ENCODE data around the gene HOXA3. TPM values are rescaled to one million over a fixed set of nuclear protein-coding genes. Genes with fewer than 3 reads are reported as not detected.
A peak's percentile ranks its signal among the peaks of the same experiment; 100 is the strongest.

The HOXA3 gene
- 0.35 TPM in 1 of 2 replicates, not detected in the other for total RNA-seq (2011; cell fraction: chromatin; rRNA removed; ENCODE audit: low replicate concordance)
- total RNA-seq (2011; cell fraction: nucleolus; rRNA removed), result 0.17 TPM in 1 of 2 replicates, not detected in the other
- total RNA-seq (2011; cell fraction: nucleoplasm; rRNA removed), result not detected in 2 replicates
- total RNA-seq (2014; rRNA removed) (not detected in 2 replicates), total RNA-seq (2014; rRNA removed; fragmentation: Illumina TruSeq; extraction: Trizol) (not detected in 2 replicates), total RNA-seq (2015; rRNA removed; fragmentation: Illumina TruSeq; extraction: Trizol) (not detected in 2 replicates), total RNA-seq (2021) (0.04 and 0.18 TPM in 2 replicates), polyA plus RNA-seq (2011; rRNA removed) (0.13 TPM in 1 of 2 replicates, not detected in the other), polyA plus RNA-seq (2014; fragmentation: Illumina TruSeq; extraction: Trizol) (not detected in 2 replicates), polyA plus RNA-seq (2014; fragmentation: Nextera tagmentation; extraction: Ambion mirVana) (not detected), polyA plus RNA-seq (2014; rRNA removed) (not detected in 2 replicates), polyA minus RNA-seq (2011; rRNA and poly(A)+ RNA removed) (not detected in 2 replicates), Bru-seq, nascent RNA (percentile 19 among the genes with signal in this experiment), BruChase-seq, experiment 1, labeled RNA remaining after a 2-hour chase (percentile 8 among the genes with signal in this experiment), BruChase-seq, experiment 2, labeled RNA remaining after a 6-hour chase (percentile 11 among the genes with signal in this experiment)
- 0.06 TPM in 1 of 2 replicates, not detected in the other for polyA plus RNA-seq (2011; cell fraction: cytosol; rRNA removed)
- polyA plus RNA-seq (2011; cell fraction: nucleus; rRNA removed), result 0.78 TPM in 1 of 2 replicates, not detected in the other
- polyA plus RNA-seq (2012), result 0.03 TPM in 1 of 2 replicates, not detected in the other
- polyA minus RNA-seq (2011; cell fraction: cytosol; rRNA and poly(A)+ RNA removed), result not detected in 2 replicates
- polyA minus RNA-seq (2011; cell fraction: nucleus; rRNA and poly(A)+ RNA removed), result 0.54 TPM in 1 of 2 replicates, not detected in the other
- long read RNA-seq, experiment 1, result 0 reads
- long read RNA-seq, experiment 2, result 0 reads
- long read RNA-seq, experiment 3, result 0 reads

DNA sequence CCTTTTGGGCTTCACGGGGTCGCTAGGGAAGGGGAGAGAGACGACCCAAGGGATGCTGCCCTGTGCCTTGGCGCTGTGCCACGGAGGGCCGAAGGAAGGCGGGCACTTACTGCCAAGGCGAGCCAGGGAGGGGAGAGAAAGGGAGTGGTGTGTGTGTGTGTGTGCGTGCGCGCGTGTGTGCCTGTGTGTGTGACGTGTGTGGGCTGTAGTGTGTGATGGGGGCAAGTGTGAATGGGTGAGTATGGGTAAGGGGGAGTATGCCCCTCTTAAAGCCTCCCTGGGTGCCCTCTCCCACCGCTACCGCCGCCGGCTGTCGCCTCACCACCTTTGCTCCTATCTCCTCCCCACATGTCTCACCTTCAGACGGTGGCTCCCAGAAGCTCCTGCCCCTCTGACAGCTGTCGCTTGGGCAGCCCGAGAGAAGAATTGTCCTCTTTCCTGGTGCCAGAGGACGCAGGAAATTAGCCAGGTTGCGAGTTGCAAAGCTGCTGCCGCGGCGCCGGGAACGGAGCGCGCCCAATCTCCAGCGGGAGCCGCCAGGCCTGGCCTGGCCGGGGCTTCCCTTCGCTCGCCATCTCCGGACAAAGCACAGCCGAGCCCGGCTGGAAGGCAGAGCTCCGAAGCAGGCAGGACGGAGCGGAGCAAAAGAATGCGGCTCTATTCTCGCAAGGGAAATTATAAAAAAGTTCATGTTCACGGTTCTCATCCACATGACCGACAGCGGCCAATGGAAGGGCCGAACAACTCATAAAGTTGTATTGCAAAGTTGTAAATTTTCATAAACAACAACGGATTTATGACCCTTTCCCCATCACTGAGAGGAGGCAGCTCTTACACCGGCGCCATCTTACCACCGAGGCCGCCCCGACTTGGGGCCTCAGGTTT lies at the start of gene HOXA3:
Gene HOXA3, minus strand, starts transcription at position 653 of the 885 bp plus-strand sequence. CDS start 41,943 bp downstream, outside the sequence.
- peaks cover 46 to 90% of the 10 kb centered on the region in 2 experiments for H3K27me3 ChIP-seq (ENCODE audit: control insufficient read depth in 2 of 2, insufficient read depth in 2 of 2, low read length in 2 of 2)
- no peak for DNase-seq (ENCODE audit: extremely low read depth in 1 of 4, low spot score in 3 of 4)
- no peaks in the 10 kb centered on the region for H3K9me3 ChIP-seq (replicated peaks; ENCODE audit: control insufficient read depth, insufficient read depth, low read depth, low read length)
- no peaks in the 10 kb centered on the region for H3K9me1 ChIP-seq (ENCODE audit: control insufficient read depth, insufficient read depth, low read length)
- H3K4me2 ChIP-seq (ENCODE audit: insufficient read depth, low read length), result no peak within 1 kb of the TSS
- H3K9ac ChIP-seq (ENCODE audit: insufficient read depth in 1 of 2, low read depth in 2 of 2, low read length in 2 of 2), result no peak within 1 kb of the TSS
- ATAC-seq, result no peak
- ChIA-PET CTCF (ENCODE audit: low intra/inter-chr PET ratio) (interaction anchor here (0.7 kb wide), 1 partner anchor 234 kb away, joined by 3 read pairs; no protein-coding TSS in a partner anchor), POLR2A (no interaction called here)
- no peak within 1 kb of the TSS for H3K4me3 ChIP-seq
- WGBS (ENCODE audit: insufficient coverage, low coverage, missing lambda C conversion rate), result 8% methylated on average over 46 of the region's 53 CpGs
- H3K27ac ChIP-seq (ENCODE audit: extremely low read depth, low read depth, low read length), result no peak within 1 kb of the TSS; the same call in 2 of the 3 replicates
- intact Hi-C loops (cut with micrococcal nuclease) (no loop called here), in situ Hi-C loops (cut with MboI) (loop anchor here (25.0 kb wide), 3 partner anchors 640 to 1265 kb away; no protein-coding TSS in a partner anchor)
- H2AFZ ChIP-seq (ENCODE audit: low read depth, low read length), result no peak within 1 kb of the TSS
- H3K79me2 ChIP-seq (ENCODE audit: control insufficient read depth, insufficient read depth, low read length), result no peaks in the 10 kb centered on the region
- FAIRE-seq, result no peak
- no peaks in the 10 kb centered on the region for H3K36me3 ChIP-seq (ENCODE audit: control insufficient read depth, insufficient read depth, low read length)
- no TSS peak for BruUV-seq (replicated peaks)
- peaks cover 0 to 15% of the 10 kb centered on the region in 2 experiments; a peak in 2 of 5 replicates for H3K4me1 ChIP-seq (replicated peaks in 1 of 2; ENCODE audit: control insufficient read depth in 2 of 2, insufficient read depth in 2 of 2, low read length in 2 of 2)
- H4K20me1 ChIP-seq (replicated peaks; ENCODE audit: control insufficient read depth, insufficient read depth, low read length), result no peaks in the 10 kb centered on the region
- TF ChIP-seq, protein P1, sequence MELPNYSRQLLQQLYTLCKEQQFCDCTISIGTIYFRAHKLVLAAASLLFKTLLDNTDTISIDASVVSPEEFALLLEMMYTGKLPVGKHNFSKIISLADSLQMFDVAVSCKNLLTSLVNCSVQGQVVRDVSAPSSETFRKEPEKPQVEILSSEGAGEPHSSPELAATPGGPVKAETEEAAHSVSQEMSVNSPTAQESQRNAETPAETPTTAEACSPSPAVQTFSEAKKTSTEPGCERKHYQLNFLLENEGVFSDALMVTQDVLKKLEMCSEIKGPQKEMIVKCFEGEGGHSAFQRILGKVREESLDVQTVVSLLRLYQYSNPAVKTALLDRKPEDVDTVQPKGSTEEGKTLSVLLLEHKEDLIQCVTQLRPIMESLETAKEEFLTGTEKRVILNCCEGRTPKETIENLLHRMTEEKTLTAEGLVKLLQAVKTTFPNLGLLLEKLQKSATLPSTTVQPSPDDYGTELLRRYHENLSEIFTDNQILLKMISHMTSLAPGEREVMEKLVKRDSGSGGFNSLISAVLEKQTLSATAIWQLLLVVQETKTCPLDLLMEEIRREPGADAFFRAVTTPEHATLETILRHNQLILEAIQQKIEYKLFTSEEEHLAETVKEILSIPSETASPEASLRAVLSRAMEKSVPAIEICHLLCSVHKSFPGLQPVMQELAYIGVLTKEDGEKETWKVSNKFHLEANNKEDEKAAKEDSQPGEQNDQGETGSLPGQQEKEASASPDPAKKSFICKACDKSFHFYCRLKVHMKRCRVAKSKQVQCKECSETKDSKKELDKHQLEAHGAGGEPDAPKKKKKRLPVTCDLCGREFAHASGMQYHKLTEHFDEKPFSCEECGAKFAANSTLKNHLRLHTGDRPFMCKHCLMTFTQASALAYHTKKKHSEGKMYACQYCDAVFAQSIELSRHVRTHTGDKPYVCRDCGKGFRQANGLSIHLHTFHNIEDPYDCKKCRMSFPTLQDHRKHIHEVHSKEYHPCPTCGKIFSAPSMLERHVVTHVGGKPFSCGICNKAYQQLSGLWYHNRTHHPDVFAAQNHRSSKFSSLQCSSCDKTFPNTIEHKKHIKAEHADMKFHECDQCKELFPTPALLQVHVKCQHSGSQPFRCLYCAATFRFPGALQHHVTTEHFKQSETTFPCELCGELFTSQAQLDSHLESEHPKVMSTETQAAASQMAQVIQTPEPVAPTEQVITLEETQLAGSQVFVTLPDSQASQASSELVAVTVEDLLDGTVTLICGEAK (IDR thresholded peaks at IDR 0.05), result 0 out of 2 replicates have a peak, but pooled peaks have one; percentile 19
- TF ChIP-seq, protein P1 (CRISPR knock-in tag; IDR thresholded peaks at IDR 0.05), result no peak
- no peak for TF ChIP-seq CCAR2 (IDR thresholded peaks at IDR 0.05; ENCODE audit: low read depth, low read length)
- TF ChIP-seq NR3C1 (CRISPR knock-in tag; IDR thresholded peaks at IDR 0.05), result no peak
- no peak for TF ChIP-seq RB1 (IDR thresholded peaks at IDR 0.05; ENCODE audit: low read depth)

Measured in K562 (cell line).